Osteoblast (primary cell): ENCODE measurements around the gene TBCEL. TPM values are rescaled to one million over a fixed set of nuclear protein-coding genes. Genes with fewer than 3 reads are reported as not detected.

ENCODE experiments used
- DNase-seq: peaks from one replicate; pipeline ENCODE4 v3.0.0; 2011; ENCODE audit warnings: low spot score, mixed read lengths; ENCODE audit not compliant: insufficient read length; ENCODE audit errors: missing footprints
- H2AFZ ChIP-seq: 2 replicates; pipeline ENCODE4 v1.6.0; 2011; ENCODE audit warnings: mild to moderate bottlenecking, low read length
- H3K27ac ChIP-seq: 2 replicates; pipeline ENCODE4 v1.5.1; 2011; ENCODE audit warnings: mild to moderate bottlenecking, low read depth, low read length, moderate library complexity
- H3K27me3 ChIP-seq: 2 replicates; pipeline ENCODE4 v1.6.0; 2012; ENCODE audit warnings: mild to moderate bottlenecking, control low read depth, inconsistent platforms, low read length, moderate library complexity; ENCODE audit not compliant: insufficient read depth
- H3K36me3 ChIP-seq: 2 replicates; pipeline ENCODE4 v1.5.1; 2011; ENCODE audit warnings: mild to moderate bottlenecking, low read length, control low read depth, moderate library complexity; ENCODE audit not compliant: insufficient read depth
- H3K4me1 ChIP-seq: 2 replicates; pipeline ENCODE4 v1.5.1; 2011; ENCODE audit warnings: mild to moderate bottlenecking, low read length, control low read depth, moderate library complexity; ENCODE audit not compliant: insufficient read depth
- H3K4me2 ChIP-seq: 2 replicates; pipeline ENCODE4 v1.6.0; 2011; ENCODE audit warnings: mild to moderate bottlenecking, low read length; ENCODE audit not compliant: insufficient read depth
- H3K4me3 ChIP-seq: fragments of 200-600 bp; sonication (generic); 3 replicates; pipeline ENCODE4 v1.5.1; 2012; ENCODE audit warnings: mild to moderate bottlenecking, low read length, inconsistent platforms; ENCODE audit not compliant: insufficient read depth
- H3K79me2 ChIP-seq: 2 replicates; pipeline ENCODE4 v1.6.0; 2012; ENCODE audit warnings: mild to moderate bottlenecking, low read length, control low read depth, inconsistent platforms; ENCODE audit not compliant: insufficient read depth
- H3K9me3 ChIP-seq: 2 replicates; pipeline ENCODE4 v1.5.1; 2011; ENCODE audit warnings: low read depth, low read length, control low read depth
- H4K20me1 ChIP-seq: 2 replicates; pipeline ENCODE4 v1.6.0; 2012; ENCODE audit warnings: mild to moderate bottlenecking, low read length, control low read depth; ENCODE audit not compliant: insufficient read depth
- total RNA-seq: library from RNA; depleted of rRNA; stranded (reverse); fragments of >200 nt; gene quantifications from 2 replicates; pipeline ENCODE4 v1.2.3, GENCODE V29; 2012
- TF ChIP-seq, protein P1 (sequence below): IDR thresholded peaks from 2 replicates; pipeline ENCODE4 v1.5.1; 2011; ENCODE audit warnings: mild to moderate bottlenecking, low read depth, low read length, moderate library complexity; ENCODE audit errors: extremely low read depth

Gene TBCEL
- total RNA-seq, 1 donor: 41.6 TPM

DNA sequence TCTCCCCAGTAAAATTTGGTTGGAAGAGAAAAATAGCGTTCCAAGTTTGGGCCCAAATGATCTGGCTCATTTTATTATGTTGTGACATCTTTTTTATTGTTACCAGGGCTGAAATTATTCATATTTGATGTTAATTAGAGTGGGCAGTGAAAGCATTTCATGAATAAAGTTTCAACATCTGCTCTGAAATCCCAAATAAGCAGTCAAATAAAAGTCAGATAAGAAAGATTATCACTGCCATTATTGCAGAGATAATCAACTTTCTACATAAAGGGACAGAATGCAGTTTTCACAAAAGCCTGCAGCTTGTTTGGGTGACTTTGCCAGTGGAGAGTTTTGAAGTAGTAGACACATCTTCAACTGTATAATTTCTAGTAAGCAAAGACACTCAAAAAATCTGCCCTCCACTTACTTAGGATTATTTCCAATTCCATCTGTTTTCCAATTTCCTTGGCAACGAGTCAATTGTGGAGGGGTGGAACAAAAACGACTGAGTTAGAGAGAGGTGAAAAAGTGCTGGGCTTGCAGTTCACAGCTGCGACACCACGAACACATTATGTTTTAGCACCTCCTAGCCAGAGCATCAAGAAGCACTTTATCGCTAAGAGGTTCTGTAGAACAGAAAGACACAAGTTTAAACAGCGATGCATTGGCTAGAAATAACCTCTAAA lies 86.1 kb downstream of the TBCEL start:
- H3K4me2 ChIP-seq: no peak overlapping the region
- H4K20me1 ChIP-seq: no peaks in the 10 kb centered on the region

DNA sequence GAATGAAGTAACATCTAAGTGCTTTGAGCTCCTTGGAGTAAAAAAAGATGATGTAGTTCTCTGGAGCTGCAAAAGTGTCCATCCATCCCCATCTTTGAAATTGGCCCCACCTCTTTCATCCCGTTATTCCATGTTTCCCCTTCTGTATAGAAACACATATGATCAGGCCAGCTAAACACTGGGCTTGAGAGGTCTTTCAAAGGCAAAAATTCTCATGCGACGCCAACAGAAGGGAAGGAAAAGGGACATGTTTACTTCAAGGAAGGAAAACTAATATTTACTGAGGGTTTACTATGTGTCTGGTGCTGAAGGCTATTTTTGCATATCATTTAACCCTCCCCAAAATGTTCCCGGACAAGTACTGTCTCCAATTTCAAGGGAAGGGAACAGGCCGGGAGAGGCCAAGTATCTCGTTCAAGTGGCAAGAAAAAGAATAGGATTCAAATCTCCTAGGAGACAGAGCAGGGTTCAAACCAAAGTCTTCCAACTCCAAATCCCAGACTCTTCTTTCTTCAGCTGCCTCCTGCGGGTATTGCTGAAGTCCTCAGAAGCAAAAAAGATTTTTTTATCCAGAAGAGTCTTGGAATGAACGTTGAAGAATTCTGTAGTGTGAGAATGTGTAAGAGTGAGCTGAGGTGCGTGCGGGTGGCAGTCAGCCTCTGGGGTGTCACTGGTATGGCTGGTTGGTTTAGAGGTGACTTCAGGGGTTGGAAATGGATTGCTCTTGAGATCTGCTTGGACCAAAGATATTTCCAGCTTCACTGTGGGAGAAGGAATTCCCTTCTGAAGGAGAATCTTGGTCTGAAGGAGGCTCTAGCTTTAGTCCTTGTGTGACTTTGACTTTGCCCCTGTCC lies 87.2 kb downstream of the TBCEL start:
- no peaks in the 10 kb centered on the region for H3K36me3 ChIP-seq
- no peaks in the 10 kb centered on the region for H3K9me3 ChIP-seq
- no peaks in the 10 kb centered on the region for H3K4me1 ChIP-seq
- DNase-seq: no peak
- H3K79me2 ChIP-seq: no peaks in the 10 kb centered on the region
- H3K4me3 ChIP-seq: no peak overlapping the region
- H3K27me3 ChIP-seq: peaks cover 15% of the 10 kb centered on the region
- no peak overlapping the region for H2AFZ ChIP-seq
- TF ChIP-seq, protein P1, sequence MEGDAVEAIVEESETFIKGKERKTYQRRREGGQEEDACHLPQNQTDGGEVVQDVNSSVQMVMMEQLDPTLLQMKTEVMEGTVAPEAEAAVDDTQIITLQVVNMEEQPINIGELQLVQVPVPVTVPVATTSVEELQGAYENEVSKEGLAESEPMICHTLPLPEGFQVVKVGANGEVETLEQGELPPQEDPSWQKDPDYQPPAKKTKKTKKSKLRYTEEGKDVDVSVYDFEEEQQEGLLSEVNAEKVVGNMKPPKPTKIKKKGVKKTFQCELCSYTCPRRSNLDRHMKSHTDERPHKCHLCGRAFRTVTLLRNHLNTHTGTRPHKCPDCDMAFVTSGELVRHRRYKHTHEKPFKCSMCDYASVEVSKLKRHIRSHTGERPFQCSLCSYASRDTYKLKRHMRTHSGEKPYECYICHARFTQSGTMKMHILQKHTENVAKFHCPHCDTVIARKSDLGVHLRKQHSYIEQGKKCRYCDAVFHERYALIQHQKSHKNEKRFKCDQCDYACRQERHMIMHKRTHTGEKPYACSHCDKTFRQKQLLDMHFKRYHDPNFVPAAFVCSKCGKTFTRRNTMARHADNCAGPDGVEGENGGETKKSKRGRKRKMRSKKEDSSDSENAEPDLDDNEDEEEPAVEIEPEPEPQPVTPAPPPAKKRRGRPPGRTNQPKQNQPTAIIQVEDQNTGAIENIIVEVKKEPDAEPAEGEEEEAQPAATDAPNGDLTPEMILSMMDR: no peak
- H3K4me2 ChIP-seq: no peak overlapping the region
- H4K20me1 ChIP-seq: no peaks in the 10 kb centered on the region
- no peak overlapping the region for H3K27ac ChIP-seq

More for the DNA sequence above, 86.1 kb downstream of the TBCEL start:
- Histone ChIP-seq H3K27me3 (peaks cover 15% of the 10 kb centered on the region), H3K4me1 (no peaks in the 10 kb centered on the region), H3K36me3 (no peaks in the 10 kb centered on the region), H3K9me3 (no peaks in the 10 kb centered on the region), H2AFZ (no peak overlapping the region), H3K79me2 (no peaks in the 10 kb centered on the region), H3K27ac (no peak overlapping the region), H3K4me3 (no peak overlapping the region)
- no peak for DNase-seq
- TF ChIP-seq, protein P1: no peak

DNA sequence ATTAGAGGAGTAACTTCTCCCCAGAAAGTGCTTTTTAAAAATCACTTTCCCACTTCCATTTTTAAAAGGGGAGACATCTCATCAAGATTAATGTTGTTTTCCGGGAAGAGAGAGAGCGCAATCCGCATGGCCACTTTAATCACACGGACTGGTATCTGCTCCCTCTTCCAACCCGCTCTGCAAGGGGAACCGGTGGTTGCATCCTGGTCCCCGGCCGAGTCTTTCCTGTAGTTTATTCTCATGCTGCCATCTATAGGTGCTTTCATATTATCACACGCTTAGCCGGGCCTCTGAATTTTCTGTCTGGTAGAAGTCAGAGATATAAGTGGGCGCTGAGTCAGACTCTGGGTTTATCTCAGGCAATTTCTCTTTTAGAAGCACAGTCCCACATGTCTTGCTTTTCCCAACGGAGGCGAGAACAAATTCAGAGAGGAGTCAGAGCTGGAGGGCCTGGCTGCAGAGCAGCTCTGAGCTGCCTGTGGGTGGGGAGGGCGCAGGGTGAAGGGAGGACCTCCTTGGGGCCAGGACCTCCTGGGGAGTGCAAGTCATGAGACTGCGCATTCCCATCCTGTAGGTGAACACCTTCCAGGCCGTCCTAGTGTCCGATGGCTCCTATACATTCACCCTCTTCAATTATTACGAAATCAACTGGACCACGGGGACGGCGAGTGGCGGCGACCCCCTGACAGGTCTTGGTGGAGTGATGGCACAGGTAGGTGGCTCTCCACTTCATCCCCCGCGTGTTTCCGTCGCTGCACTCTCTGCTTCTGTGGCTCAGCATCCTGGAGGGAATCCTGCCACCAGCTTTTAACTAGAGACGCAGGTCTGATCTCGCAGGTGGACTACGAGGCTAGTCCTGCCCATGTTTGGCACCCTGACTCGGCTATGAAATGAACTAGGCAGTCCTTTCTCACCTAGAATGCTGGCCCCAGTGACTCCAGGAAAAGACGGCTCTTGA lies 88.9 kb downstream of the TBCEL start:
- no peaks in the 10 kb centered on the region for H3K36me3 ChIP-seq
- no peaks in the 10 kb centered on the region for H3K9me3 ChIP-seq
- no peaks in the 10 kb centered on the region for H3K4me1 ChIP-seq
- H4K20me1 ChIP-seq: no peaks in the 10 kb centered on the region
- H3K27ac ChIP-seq: no peak overlapping the region
- no peak overlapping the region for H3K4me2 ChIP-seq
- no peak overlapping the region for H2AFZ ChIP-seq
- H3K4me3 ChIP-seq: no peak overlapping the region
- TF ChIP-seq, protein P1: peak; percentile 66
- H3K27me3 ChIP-seq: peaks cover 15% of the 10 kb centered on the region
- no peaks in the 10 kb centered on the region for H3K79me2 ChIP-seq
- DNase-seq: peak; percentile 92
